Measurements from ENCODE around the gene SEMA5A.

The SEMA5A gene

GRCh38 chr5:9197881-9198260 lies 348.0 kb downstream of the SEMA5A start:
- no peak for DNase-seq

GRCh38 chr5:9196403-9197227 lies 349.3 kb downstream of the SEMA5A start:
- DNase-seq = no peak

GRCh38 chr5:9194509-9194908 lies 351.4 kb downstream of the SEMA5A start:
- DNase-seq = no peak

- DNase-seq = no peak
These were observed 353.6 kb downstream of the SEMA5A start for GRCh38 chr5:9192266-9192665.

- DNase-seq = no peak
These were observed 356.2 kb downstream of the SEMA5A start for GRCh38 chr5:9189681-9190080.

- DNase-seq = no peak
These were observed 356.9 kb downstream of the SEMA5A start for GRCh38 chr5:9188956-9189355.

- DNase-seq = no peak
These were observed 357.7 kb downstream of the SEMA5A start for GRCh38 chr5:9188131-9188530.

GRCh38 chr5:9187614-9188013 lies 358.3 kb downstream of the SEMA5A start:
- DNase-seq = no peak

GRCh38 chr5:9186069-9186468 lies 359.8 kb downstream of the SEMA5A start:
- DNase-seq = no peak

- DNase-seq = no peak
These were observed 361.9 kb downstream of the SEMA5A start for GRCh38 chr5:9183992-9184391.

DNA sequence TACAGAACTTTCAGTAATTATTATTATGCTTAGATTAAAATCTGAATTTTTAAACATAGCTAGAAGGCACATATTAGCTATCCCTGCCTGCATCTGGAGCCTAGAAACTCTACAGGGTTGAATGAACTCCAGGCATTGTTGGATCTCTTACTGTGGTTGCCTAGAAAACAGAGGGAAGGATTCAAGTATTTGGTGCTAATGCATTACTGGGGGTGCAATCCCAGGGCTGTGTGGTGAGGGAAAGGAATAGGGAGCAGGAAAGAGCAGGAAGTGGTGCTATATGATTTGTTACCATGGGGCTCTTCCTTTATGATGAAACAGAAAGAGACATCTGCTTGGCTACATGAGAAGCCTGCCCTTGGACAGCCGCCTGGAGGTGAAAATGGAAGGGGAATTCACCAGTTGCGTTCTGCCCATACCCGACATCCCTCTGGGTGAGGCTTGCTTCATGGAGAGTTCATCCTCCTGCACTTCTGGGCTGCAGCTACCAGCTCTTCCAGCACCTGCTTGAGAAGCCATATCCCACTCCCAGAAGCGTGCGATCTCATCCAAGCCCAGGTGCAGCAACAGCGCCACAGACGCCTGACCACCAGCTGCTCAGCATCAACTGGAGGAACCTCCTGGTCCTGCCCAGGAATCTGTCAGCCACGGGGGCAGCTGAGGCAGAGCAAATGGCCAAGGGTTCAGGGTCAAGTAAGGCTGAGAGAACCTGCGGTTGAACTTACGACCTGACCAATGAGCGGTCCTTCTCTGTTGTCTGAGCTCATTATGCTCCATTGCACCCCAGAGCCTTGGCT lies 362.8 kb downstream of the SEMA5A start:
- DNase-seq = no peak

DNA sequence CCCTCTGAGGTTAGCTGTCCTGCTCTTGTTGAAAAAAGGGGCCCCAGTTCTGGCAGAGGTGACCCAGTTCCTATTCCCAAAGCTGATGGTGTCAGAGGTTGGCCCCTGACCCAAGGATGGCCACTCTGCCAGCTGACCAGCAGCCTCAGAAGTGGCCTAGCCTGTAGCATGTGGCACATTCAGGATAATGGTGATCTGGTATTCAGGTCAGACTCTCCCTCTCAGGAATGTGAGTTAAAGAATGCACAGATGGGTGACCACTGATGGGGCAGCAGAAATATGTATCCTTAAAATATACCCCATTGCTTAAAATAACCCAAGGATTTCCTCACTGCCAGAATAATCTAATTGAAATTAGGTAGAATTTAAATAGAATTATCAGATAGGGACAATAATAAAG lies 369.2 kb downstream of the SEMA5A start:
- DNase-seq = no peak

DNA sequence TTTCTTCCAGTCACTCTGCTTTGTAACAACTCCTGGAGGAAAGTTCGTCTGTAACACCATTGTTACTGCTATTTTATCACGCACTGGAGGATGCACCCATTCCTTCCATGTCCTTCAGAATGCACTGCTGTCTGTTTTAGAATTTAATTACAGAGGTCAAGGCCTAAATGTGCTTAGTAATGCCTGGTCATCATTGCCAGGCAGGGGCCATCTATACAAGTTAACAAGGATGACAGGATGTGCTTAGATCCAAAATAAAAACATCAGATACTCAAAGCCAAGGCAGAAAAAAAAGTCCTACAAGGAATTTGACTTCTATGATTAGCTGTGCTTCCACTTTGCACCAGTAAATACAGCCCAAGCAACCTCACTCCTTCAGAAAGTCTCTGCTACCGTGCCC lies 371.4 kb downstream of the SEMA5A start:
- DNase-seq = no peak

DNA sequence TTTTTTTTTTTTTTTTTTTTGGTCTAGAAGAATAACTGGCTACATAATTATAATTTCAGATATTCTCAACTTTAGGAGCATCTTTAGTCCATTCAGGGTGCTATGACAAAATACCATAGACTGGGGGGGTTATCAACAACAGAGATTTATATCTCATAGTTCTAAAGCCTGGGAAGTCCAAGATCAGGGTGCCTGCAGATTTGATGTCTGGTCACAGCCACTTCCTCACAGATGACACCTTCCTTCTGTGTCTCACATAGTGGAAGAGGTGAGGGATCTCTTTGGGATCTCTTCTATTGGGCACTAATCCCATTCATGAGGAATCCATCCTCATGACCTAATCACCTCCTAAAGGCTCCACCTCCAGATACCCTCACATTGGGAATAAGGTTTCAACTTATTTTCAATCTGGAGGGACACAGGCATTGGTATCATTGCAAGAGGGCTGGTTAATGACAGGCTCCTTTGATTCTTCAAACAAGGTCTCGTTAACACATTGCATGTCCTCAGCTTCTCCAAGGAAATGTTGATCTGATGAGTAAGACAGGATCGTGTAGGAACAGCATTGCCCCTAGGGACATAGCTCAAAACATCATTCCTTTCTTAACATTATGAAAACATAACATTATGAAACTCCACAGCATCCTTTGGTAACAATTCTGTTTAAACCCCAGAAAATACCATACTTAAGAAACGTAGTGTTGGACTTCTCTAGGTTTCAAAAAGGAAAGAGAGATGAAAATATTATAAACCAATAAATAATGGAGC lies 372.4 kb downstream of the SEMA5A start:
- DNase-seq = no peak

- DNase-seq = no peak
These were observed 375.8 kb downstream of the SEMA5A start for GRCh38 chr5:9170026-9170425.

DNA sequence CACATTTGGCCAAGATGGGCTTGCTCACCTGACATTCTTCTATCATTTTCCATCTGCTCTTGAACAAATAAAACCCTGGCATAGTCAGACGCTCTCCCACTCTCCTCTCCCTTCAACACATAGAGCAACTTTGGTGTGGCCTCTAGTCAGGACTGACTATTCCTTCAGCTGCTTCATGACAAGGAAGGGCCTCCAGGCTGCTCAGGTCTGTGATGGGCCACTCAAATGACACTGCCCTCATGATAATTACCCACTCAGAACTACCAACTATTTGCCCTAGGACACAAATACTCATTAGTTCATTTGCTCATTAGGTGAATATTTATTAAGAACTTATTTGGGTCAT lies 376.3 kb downstream of the SEMA5A start:
- no peak for DNase-seq

- DNase-seq = no peak
These were observed 376.9 kb downstream of the SEMA5A start for GRCh38 chr5:9168791-9169556.

DNA sequence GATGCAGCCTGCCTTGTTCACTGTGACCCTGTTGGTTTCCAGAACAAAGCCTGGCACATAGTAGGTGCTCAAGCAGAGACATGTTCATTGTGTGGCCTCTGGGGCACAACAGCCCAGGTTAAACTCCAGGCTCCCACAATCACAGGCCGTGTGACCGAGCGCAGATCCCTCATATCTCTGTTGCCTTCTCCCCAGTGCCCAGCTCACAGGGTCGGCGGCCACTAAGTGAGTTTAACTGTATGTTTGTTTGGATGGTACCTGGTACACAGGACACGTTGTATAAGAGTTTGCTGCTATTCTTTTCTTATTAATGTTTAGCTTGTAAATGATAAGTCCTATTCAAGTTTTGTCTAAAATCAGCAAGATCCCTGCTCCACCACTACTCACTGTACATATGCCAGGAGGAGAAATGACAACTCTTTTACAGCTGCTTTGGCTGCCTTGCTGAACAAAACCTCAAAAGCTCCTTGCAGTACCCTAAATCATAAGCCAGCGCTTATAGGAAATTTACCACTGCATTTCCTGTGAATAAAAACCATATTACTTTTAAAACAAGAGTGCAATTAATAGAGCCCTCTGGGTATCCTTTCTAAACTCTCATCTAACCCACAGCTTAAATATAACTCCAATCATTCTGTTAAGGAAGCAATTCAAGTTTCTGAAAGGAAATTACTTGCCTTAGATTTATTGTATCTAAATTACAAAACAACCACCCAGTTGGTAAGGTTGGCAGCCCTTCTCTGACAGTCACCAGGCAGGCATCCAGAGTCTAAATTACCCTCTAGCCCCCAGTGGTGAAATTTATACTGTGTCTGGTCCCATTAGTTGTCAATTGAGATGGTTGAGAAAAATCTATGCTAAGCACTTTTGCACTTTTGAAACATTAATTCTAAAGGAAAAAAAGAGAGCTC lies 379.4 kb downstream of the SEMA5A start:
- DNase-seq = no peak

DNA sequence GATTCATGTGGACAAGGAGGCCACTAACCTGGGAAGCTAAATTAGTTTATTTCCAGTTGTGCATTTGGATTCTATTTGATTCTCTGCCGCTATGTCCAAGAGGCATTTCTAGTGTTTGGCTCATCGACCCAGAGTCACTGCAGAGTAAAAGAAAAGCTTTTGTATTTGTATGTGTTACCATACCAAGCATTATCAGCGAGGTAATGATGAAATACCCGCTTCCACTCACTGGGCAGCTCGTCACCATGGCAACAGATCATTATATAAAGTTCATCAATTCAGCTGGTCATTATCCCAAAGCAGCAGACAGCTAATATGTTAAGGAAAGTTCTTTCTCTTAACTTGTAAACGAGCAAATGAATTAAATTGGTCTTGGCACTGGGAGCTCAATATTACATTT lies 380.3 kb downstream of the SEMA5A start:
- DNase-seq = no peak

DNA sequence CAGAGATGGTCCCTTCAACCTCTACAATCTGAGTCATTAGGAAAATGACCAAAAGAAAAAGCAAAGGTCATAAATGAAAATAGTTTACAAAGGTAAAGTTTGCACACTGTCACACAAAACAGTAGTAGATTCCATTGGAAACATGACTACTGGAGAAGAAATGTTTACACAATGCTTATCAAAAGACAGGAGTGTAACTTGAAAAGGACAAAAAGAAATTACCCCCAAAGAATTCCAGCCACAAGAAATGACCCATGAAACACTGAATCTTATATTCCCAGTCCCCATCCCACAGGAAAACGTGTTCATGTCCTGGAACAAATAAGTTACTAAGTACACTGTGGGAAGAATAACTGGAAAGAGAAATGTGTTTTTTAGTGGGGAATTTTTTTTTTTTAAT lies 385.1 kb downstream of the SEMA5A start:
- DNase-seq = no peak

- no peak for DNase-seq
These were observed 388.1 kb downstream of the SEMA5A start for GRCh38 chr5:9157811-9158210.

GRCh38 chr5:9157020-9157419 lies 388.9 kb downstream of the SEMA5A start:
- DNase-seq = no peak
